ENCODE results near the gene GTPBP4.

DNA sequence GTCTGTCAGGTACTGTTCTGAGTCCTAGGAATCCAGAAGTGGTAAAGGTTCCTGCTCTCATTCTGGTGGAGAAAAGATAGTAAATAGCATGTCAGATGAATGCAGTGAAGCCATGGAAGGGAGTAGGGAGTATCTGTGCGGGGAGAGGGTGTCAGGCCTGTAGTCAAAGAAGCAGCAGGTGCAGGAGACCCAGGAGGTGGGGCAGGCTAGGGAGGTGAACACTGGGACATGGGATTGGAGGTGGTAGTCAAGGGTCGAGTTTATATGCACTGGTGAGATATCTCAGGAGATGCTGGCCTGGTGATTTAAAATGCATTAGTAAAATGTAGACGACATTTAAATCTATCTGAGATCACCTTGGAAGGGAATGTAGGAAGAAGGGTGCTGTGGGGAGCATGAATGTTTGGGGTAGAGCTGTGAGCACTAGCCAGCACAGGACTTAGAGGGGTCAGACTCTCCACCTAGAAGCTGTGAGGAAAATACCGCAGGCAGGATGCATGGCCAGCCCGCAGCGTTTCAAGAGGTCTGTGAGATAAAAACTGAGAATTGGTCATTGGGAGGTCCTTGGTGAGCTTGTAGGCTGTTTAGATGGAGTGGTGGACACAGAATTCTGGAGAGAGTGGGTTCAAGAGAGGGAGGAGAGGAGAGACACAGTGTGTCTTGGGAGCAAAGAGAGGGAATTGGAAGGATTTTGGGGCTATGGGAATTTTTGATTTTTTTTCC is 6.8 kb downstream of the GTPBP4 start:
- TF ChIP-seq, protein P1, sequence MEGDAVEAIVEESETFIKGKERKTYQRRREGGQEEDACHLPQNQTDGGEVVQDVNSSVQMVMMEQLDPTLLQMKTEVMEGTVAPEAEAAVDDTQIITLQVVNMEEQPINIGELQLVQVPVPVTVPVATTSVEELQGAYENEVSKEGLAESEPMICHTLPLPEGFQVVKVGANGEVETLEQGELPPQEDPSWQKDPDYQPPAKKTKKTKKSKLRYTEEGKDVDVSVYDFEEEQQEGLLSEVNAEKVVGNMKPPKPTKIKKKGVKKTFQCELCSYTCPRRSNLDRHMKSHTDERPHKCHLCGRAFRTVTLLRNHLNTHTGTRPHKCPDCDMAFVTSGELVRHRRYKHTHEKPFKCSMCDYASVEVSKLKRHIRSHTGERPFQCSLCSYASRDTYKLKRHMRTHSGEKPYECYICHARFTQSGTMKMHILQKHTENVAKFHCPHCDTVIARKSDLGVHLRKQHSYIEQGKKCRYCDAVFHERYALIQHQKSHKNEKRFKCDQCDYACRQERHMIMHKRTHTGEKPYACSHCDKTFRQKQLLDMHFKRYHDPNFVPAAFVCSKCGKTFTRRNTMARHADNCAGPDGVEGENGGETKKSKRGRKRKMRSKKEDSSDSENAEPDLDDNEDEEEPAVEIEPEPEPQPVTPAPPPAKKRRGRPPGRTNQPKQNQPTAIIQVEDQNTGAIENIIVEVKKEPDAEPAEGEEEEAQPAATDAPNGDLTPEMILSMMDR (IDR thresholded peaks at IDR 0.05), result no peak
- no peak for TF ChIP-seq POLR2A (IDR thresholded peaks at IDR 0.05)
